ENCODE data around the gene WDR33.

WDR33 gene

GRCh38 chr2:127653421-127654083, 157.4 kb downstream of the WDR33 start:
- no peak for DNase-seq

DNA sequence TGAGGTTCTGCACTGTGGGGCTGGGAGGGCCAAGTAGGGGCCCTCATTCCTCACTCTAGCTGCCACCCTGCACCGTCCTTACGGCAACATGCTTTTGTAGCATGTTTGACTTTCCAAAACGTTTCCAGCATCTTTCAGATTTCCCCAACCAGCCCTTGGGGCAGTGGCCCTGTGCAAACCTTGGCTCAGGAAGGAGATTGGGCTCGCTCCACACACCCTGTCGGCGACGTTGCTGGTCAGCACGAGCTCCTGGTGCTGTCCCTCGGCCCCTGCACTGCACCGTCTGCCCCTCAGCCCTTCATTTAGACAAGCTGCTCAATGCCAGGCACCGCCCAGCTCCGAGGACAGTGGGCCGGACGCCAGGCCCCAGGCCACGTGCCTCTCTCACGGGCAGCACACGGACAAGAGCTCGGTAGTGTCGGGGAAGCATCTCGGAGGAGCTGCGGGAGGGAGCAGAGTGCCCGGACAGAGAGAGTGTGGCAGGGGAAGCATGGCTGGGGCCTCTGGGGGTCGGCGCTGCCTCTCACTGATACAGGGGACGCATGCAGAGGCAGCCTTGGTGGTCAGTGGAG, 158.1 kb downstream of the WDR33 start:
- no peak for DNase-seq

- DNase-seq = no peak
Measured at GRCh38 chr2:127651971-127652550, 158.9 kb downstream of the WDR33 start.

GRCh38 chr2:127651381-127651809, 159.6 kb downstream of the WDR33 start:
- no peak for DNase-seq
